HepG2 (cell line): ENCODE data around the gene ATP8A1. TPM values are rescaled to one million over a fixed set of nuclear protein-coding genes. Genes with fewer than 3 reads are reported as not detected.
A peak's percentile ranks its signal among the peaks of the same experiment; 100 is the strongest.

Experiments
- ARID5B ChIP-seq: IDR thresholded peaks from 2 replicates; pipeline ENCODE4 v1.4.0; 2020; ENCODE audit warnings: mild to moderate bottlenecking, missing genetic modification reagents
- ATF3 ChIP-seq: sonication (generic); formaldehyde crosslinking; IDR thresholded peaks from 2 replicates; pipeline ENCODE4 v1.4.0; 2020; ENCODE audit warnings: missing genetic modification reagents
- BCL3 ChIP-seq: sonication (generic); formaldehyde crosslinking; IDR thresholded peaks from 2 replicates; pipeline ENCODE4 v1.5.1; 2020; ENCODE audit warnings: mild to moderate bottlenecking, missing genetic modification reagents, moderate library complexity
- CBX5 ChIP-seq: sonication (generic); formaldehyde crosslinking; IDR thresholded peaks from 2 replicates; pipeline ENCODE4 v1.4.0; 2020; ENCODE audit warnings: missing genetic modification reagents, borderline replicate concordance
- GMEB1 ChIP-seq: sonication (generic); formaldehyde crosslinking; IDR thresholded peaks from 2 replicates; pipeline ENCODE4 v1.5.1; 2020; ENCODE audit warnings: missing genetic modification reagents, mild to moderate bottlenecking, borderline replicate concordance
- HDAC2 ChIP-seq: sonication (generic); formaldehyde crosslinking; IDR thresholded peaks from 2 replicates; pipeline ENCODE4 v1.4.0; 2020; ENCODE audit warnings: missing genetic modification reagents
- HMG20B ChIP-seq: conservative IDR thresholded peaks from 2 replicates; pipeline ENCODE4 v1.6.1; 2016; ENCODE audit warnings: missing genetic modification reagents, missing compliant biosample characterization
- PAXIP1 ChIP-seq: sonication (generic); formaldehyde crosslinking; conservative IDR thresholded peaks from 2 replicates; pipeline ENCODE4 v1.4.0; 2020; ENCODE audit warnings: mild to moderate bottlenecking, missing genetic modification reagents, moderate library complexity
- POGK ChIP-seq: sonication (generic); formaldehyde crosslinking; conservative IDR thresholded peaks from 2 replicates; pipeline ENCODE4 v1.8.0; 2022; ENCODE audit warnings: mild to moderate bottlenecking, moderate library complexity, missing genetic modification reagents
- TAF1 ChIP-seq: sonication (generic); formaldehyde crosslinking; IDR thresholded peaks from 2 replicates; pipeline ENCODE4 v1.4.0; 2020; ENCODE audit warnings: missing genetic modification reagents
- THAP9 ChIP-seq: sonication (generic); formaldehyde crosslinking; IDR thresholded peaks from 2 replicates; pipeline ENCODE4; 2020; ENCODE audit warnings: missing genetic modification reagents, mild to moderate bottlenecking, borderline replicate concordance
- ZKSCAN5 ChIP-seq: sonication (generic); formaldehyde crosslinking; IDR thresholded peaks from 2 replicates; pipeline ENCODE4 v1.5.1; 2020; ENCODE audit warnings: mild to moderate bottlenecking, missing genetic modification reagents
- ZNF549 ChIP-seq: sonication (generic); formaldehyde crosslinking; IDR thresholded peaks from 2 replicates; pipeline ENCODE4 v1.5.0; 2020; ENCODE audit warnings: missing genetic modification reagents
- polyA plus RNA-seq, 8 experiments: library from polyadenylated mRNA; depleted of rRNA in 3 of 8; stranded (reverse) in 7 of 8; unstranded in 1 of 8; fragments of >200 nt; fragmentation: Illumina TruSeq in 4 of 8; extraction: Trizol in 4 of 8; gene quantifications; 2 replicates each; pipeline versions ENCODE4 v1.2.1 to v1.2.3, GENCODE V29; 2011 to 2016; ENCODE audit warnings: low read depth in 4 of 8, missing spikeins in 1 of 8, mixed read lengths in 1 of 8; ENCODE audit not compliant: insufficient read depth in 1 of 8
- total RNA-seq, 5 experiments: library from RNA; depleted of rRNA; stranded (reverse); fragments of >200 nt; fragmentation: Illumina TruSeq; extraction: Trizol; gene quantifications; 2 replicates each; pipeline ENCODE4 v1.2.3, GENCODE V29; 2016; ENCODE audit warnings: low read depth in 1 of 5

Gene ATP8A1
- total and polyA plus RNA-seq, 2 of the 13 experiments (the other 11 are each of a cell fraction or from before 2014, with no cell fraction given): 1.7 to 6.2 TPM

GRCh38 chr4:42649870-42650269 lies 7.0 kb downstream of the ATP8A1 start (continued):
- TF ChIP-seq GMEB1 (CRISPR knock-in tag): no peak
- TF ChIP-seq HDAC2 (CRISPR knock-in tag): no peak
- TF ChIP-seq BCL3 (CRISPR knock-in tag): no peak
- no peak for TF ChIP-seq ZNF549 (CRISPR knock-in tag)
- no peak for TF ChIP-seq ZKSCAN5
- TF ChIP-seq THAP9 (CRISPR knock-in tag): no peak
- TF ChIP-seq PAXIP1 (CRISPR knock-in tag): peak; percentile 47; the same call in 1 of the 2 replicates
- no peak for TF ChIP-seq TAF1
- no peak for TF ChIP-seq POGK (CRISPR knock-in tag)
- TF ChIP-seq ARID5B (CRISPR knock-in tag): peak; percentile 46
- TF ChIP-seq HMG20B: no peak
- TF ChIP-seq CBX5 (CRISPR knock-in tag): no peak
- TF ChIP-seq ATF3 (CRISPR knock-in tag): no peak
